Endothelial cell of umbilical vein (primary cell): ENCODE data around the gene MKNK1. TPM values are rescaled to one million over a fixed set of nuclear protein-coding genes. Genes with fewer than 3 reads are reported as not detected.

Source experiments
- BruUV-seq: library from RNA; stranded (reverse); fragments of 400-500 nt; replicated peaks from 2 replicates; lab custom pipeline; 2021; lab: Mats Ljungman, UMichigan
- CTCF ChIA-PET: fragments of 300-600, 350-600 bp; sonication (Branson Sonifier 250); formaldehyde crosslinking; loops from one replicate; lab custom pipeline; 2021; ENCODE audit warnings: antibody characterized with exemption, inconsistent platforms; lab: Charles Lee
- POLR2A ChIA-PET: fragments of 300-600, 350-600 bp; sonication (Branson Sonifier 250); formaldehyde crosslinking; loops from one replicate; lab custom pipeline; 2021; ENCODE audit warnings: antibody characterized with exemption, inconsistent platforms; lab: Charles Lee
- DNase-seq: peaks from one replicate; pipeline ENCODE4 v3.0.0-alpha.2; 2011; ENCODE audit warnings: low read depth, low spot score
- FAIRE-seq: peaks from 2 replicates; lab custom pipeline; 2011; peaks lifted over from hg19 to GRCh38; lab: Jason Lieb, UNC
- H2AFZ ChIP-seq: 2 replicates; pipeline ENCODE4 v1.6.0; 2012; ENCODE audit warnings: low read depth, low read length, control low read depth, inconsistent platforms
- H3K27ac ChIP-seq: 2 replicates; pipeline ENCODE4 v1.5.1; 2011; ENCODE audit warnings: low read depth, mild to moderate bottlenecking, control low read depth, low read length, moderate library complexity; ENCODE audit not compliant: insufficient read depth
- H3K27me3 ChIP-seq, 2 experiments: 2 replicates each; pipeline versions ENCODE4 v1.6.0 to v1.6.1; 2011; ENCODE audit warnings: low read length in 2 of 2, mixed read lengths in 1 of 2; ENCODE audit not compliant: control insufficient read depth in 2 of 2, insufficient read depth in 2 of 2
- H3K36me3 ChIP-seq, 2 experiments: 2 replicates in 1 of 2; 3 replicates in 1 of 2; pipeline ENCODE4 v1.5.1; 2011; ENCODE audit warnings: low read length in 2 of 2, mild to moderate bottlenecking in 1 of 2, moderate library complexity in 1 of 2; ENCODE audit not compliant: control insufficient read depth in 2 of 2, insufficient read depth in 2 of 2; ENCODE audit errors: extremely low read depth in 1 of 2
- H3K4me1 ChIP-seq: 3 replicates; pipeline ENCODE4 v1.5.1; 2011; ENCODE audit warnings: mild to moderate bottlenecking, low read length; ENCODE audit not compliant: control insufficient read depth, insufficient read depth; ENCODE audit errors: extremely low read depth
- H3K4me2 ChIP-seq: 2 replicates; pipeline ENCODE4 v1.6.1; 2011; ENCODE audit warnings: low read length, control low read depth, mixed read lengths; ENCODE audit not compliant: insufficient read depth
- H3K4me3 ChIP-seq, 3 experiments: fragments of 200-600 bp in 1 of 3; sonication (generic), shearing (Covaris generic) in 1 of 3; replicated peaks in 1 of 3; 2 replicates each; pipeline ENCODE4 v1.5.1; 2011 to 2016; ENCODE audit warnings: control low read depth in 3 of 3, low read length in 3 of 3, mild to moderate bottlenecking in 2 of 3, inconsistent platforms in 1 of 3, low read depth in 1 of 3, moderate library complexity in 1 of 3; ENCODE audit not compliant: insufficient read depth in 1 of 3
- H3K79me2 ChIP-seq: 2 replicates; pipeline ENCODE4 v1.6.0; 2012; ENCODE audit warnings: low read length, inconsistent platforms; ENCODE audit not compliant: control insufficient read depth, insufficient read depth
- H3K9ac ChIP-seq: replicated peaks from 2 replicates; pipeline ENCODE3; 2011; ENCODE audit warnings: low read length, control low read depth; ENCODE audit not compliant: insufficient read depth; ENCODE audit errors: extremely low read depth
- H3K9me1 ChIP-seq: replicated peaks from 3 replicates; pipeline ENCODE4 v1.6.0; 2011; ENCODE audit warnings: mild to moderate bottlenecking, low read length; ENCODE audit not compliant: control insufficient read depth, insufficient read depth; ENCODE audit errors: extremely low read depth
- H3K9me3 ChIP-seq: replicated peaks from 2 replicates; pipeline ENCODE4 v1.5.1; 2012; ENCODE audit warnings: low read length, inconsistent platforms; ENCODE audit not compliant: control insufficient read depth, insufficient read depth
- H4K20me1 ChIP-seq: replicated peaks from 2 replicates; pipeline ENCODE3; 2011; ENCODE audit warnings: mild to moderate bottlenecking, low read length; ENCODE audit not compliant: control insufficient read depth, insufficient read depth; ENCODE audit errors: extremely low read depth
- EZH2 ChIP-seq: IDR thresholded peaks from 2 replicates; pipeline ENCODE4 v1.6.1; 2012; ENCODE audit warnings: borderline replicate concordance, low read depth, mild to moderate bottlenecking, moderate library complexity, low read length, inconsistent platforms; ENCODE audit not compliant: severe bottlenecking
- FOS ChIP-seq: IDR thresholded peaks from 2 replicates; pipeline ENCODE4 v1.6.1; 2011; ENCODE audit warnings: mild to moderate bottlenecking, low read length, moderate library complexity, borderline replicate concordance; ENCODE audit not compliant: insufficient read depth
- GATA2 ChIP-seq: IDR thresholded peaks from 2 replicates; pipeline ENCODE4 v1.7.0; 2011; ENCODE audit warnings: low read depth, mild to moderate bottlenecking, moderate library complexity, mixed read lengths, low read length; ENCODE audit not compliant: insufficient read length, insufficient read depth
- POLR2A ChIP-seq: IDR thresholded peaks from 2 replicates; pipeline ENCODE4 v1.6.1; 2012; ENCODE audit warnings: low read depth, mild to moderate bottlenecking, control low read depth, low read length
- POLR2AphosphoS5 ChIP-seq: IDR thresholded peaks from 2 replicates; pipeline ENCODE4 v1.6.1; 2012; ENCODE audit warnings: low read depth, mild to moderate bottlenecking, control low read depth, low read length, moderate library complexity; ENCODE audit not compliant: insufficient read depth
- dilution Hi-C: fragments of 300-500 bp; cut with MboI; formaldehyde crosslinking; loops from one replicate; pipeline ENCODE4 v1.15.0; 2019; ENCODE audit warnings: low sequenced_read_pairs; ENCODE audit not compliant: extremely low pct_ligation_motif_present
- intact Hi-C: fragments of 100-400 bp; cut with micrococcal nuclease; formaldehyde crosslinking; loops from one replicate; pipeline ENCODE4 v1.10.0; 2022
- polyA plus RNA-seq, 4 experiments: library from polyadenylated mRNA; depleted of rRNA in 3 of 4; stranded (reverse) in 3 of 4; unstranded in 1 of 4; fragments of >200 nt; gene quantifications; 2 replicates each; pipeline versions ENCODE4 v1.2.1 to v1.2.3, GENCODE V29; 2011 to 2012; ENCODE audit warnings: missing spikeins in 1 of 4
- total RNA-seq: library from RNA; stranded (reverse); gene quantifications from 2 replicates; pipeline ENCODE4 v1.2.3, GENCODE V29; 2021
- TF ChIP-seq, protein P1 (sequence below): IDR thresholded peaks from 2 replicates; pipeline ENCODE4 v1.6.1; 2011; ENCODE audit not compliant: insufficient read depth, insufficient read length
- TF ChIP-seq, protein P2 (sequence below), 2 donors: IDR thresholded peaks; 1 replicate in 1 of 2; 2 replicates in 1 of 2; pipeline ENCODE4 v1.5.1; 2011; ENCODE audit warnings: low read length in 2 of 2, mild to moderate bottlenecking in 2 of 2, moderate library complexity in 2 of 2, control low read depth in 1 of 2, inconsistent platforms in 1 of 2, low read depth in 1 of 2; ENCODE audit not compliant: insufficient read depth in 1 of 2; ENCODE audit errors: extremely low read depth in 1 of 2

The MKNK1 gene
- total and polyA plus RNA-seq, 2 donors (not counting 3 experiments of a cell fraction or from before 2014, with no cell fraction given): 32.9 to 42.6 TPM

DNA sequence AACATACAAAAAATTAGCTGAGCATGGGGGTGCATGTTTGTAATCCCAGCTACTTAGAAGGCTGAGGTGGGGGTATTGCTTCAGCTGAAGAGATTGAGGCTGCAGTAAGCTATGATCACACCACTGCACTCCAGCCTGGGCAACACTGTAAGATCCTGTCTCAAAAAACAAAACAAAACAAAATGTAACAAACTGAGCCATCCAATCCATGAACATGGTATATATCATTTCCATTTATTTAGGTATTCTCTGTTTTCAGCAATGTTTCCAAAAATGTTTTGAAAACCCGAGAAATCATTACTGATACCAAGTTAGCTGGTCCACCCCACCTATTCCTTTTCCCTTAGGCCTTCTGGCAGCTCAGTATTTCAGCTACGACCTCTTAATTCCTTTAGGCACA is 45.7 kb upstream of the MKNK1 start:
- Histone ChIP-seq H3K27me3 (no peaks in the 10 kb centered on the region), H3K4me1 (no peaks in the 10 kb centered on the region), H3K4me2 (no peak overlapping the region), H4K20me1 (no peaks in the 10 kb centered on the region), H3K9me3 (no peaks in the 10 kb centered on the region), H3K9me1 (no peaks in the 10 kb centered on the region), H2AFZ (no peak overlapping the region), H3K36me3 (peaks cover 2 to 4% of the 10 kb centered on the region in 2 experiments), H3K9ac (no peak overlapping the region), H3K27ac (no peak overlapping the region), H3K4me3 (no peak overlapping the region), H3K79me2 (no peaks in the 10 kb centered on the region)
- dilution Hi-C loops (no loop called here), intact Hi-C loops (no loop called here)
- DNase-seq (no peak), FAIRE-seq (no peak)
- ChIA-PET CTCF (no interaction called here), POLR2A (no interaction called here)
- TF ChIP-seq EZH2 (no peak), FOS (no peak), POLR2A (no peak), POLR2AphosphoS5 (no peak), GATA2 (no peak)
- TF ChIP-seq, protein P1, sequence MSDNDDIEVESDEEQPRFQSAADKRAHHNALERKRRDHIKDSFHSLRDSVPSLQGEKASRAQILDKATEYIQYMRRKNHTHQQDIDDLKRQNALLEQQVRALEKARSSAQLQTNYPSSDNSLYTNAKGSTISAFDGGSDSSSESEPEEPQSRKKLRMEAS: no peak
- TF ChIP-seq, protein P2, sequence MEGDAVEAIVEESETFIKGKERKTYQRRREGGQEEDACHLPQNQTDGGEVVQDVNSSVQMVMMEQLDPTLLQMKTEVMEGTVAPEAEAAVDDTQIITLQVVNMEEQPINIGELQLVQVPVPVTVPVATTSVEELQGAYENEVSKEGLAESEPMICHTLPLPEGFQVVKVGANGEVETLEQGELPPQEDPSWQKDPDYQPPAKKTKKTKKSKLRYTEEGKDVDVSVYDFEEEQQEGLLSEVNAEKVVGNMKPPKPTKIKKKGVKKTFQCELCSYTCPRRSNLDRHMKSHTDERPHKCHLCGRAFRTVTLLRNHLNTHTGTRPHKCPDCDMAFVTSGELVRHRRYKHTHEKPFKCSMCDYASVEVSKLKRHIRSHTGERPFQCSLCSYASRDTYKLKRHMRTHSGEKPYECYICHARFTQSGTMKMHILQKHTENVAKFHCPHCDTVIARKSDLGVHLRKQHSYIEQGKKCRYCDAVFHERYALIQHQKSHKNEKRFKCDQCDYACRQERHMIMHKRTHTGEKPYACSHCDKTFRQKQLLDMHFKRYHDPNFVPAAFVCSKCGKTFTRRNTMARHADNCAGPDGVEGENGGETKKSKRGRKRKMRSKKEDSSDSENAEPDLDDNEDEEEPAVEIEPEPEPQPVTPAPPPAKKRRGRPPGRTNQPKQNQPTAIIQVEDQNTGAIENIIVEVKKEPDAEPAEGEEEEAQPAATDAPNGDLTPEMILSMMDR (IDR thresholded peaks at IDR 0.05; ENCODE audit: extremely low read depth in 1 of 2, insufficient read depth in 1 of 2, low read depth in 1 of 2, low read length in 2 of 2): no peak
- no TSS peak for BruUV-seq
